Trophoblast cell (in vitro differentiated cells and primary cell): ENCODE results near the gene XRN2.
A peak's percentile ranks its signal among the peaks of the same experiment; 100 is the strongest.

ENCODE experiments used
- DNase-seq, 2 donors: peaks; one replicate each; pipeline ENCODE4 v3.0.0-alpha.2; 2016
- H2AFZ ChIP-seq: 2 replicates; pipeline ENCODE4 v1.6.1; 2013; ENCODE audit warnings: low read length, moderate library complexity, mild to moderate bottlenecking; ENCODE audit not compliant: insufficient read depth, poor library complexity
- H2AK5ac ChIP-seq: 2 replicates; pipeline ENCODE4 v1.6.1; 2013; ENCODE audit warnings: mild to moderate bottlenecking, low read length
- H2BK120ac ChIP-seq: 2 replicates; pipeline ENCODE4 v1.6.1; 2013; ENCODE audit warnings: low read length, mild to moderate bottlenecking, moderate library complexity; ENCODE audit not compliant: insufficient read depth, poor library complexity
- H2BK12ac ChIP-seq: 2 replicates; pipeline ENCODE4 v1.6.1; 2013; ENCODE audit warnings: mild to moderate bottlenecking, low read length, moderate library complexity
- H2BK5ac ChIP-seq: 2 replicates; pipeline ENCODE4 v1.6.1; 2013; ENCODE audit warnings: low read length, low read depth, moderate library complexity, mild to moderate bottlenecking; ENCODE audit not compliant: poor library complexity
- H3K14ac ChIP-seq: 2 replicates; pipeline ENCODE4 v1.6.1; 2013; ENCODE audit warnings: mild to moderate bottlenecking, low read length
- H3K18ac ChIP-seq: 2 replicates; pipeline ENCODE4 v1.6.1; 2013; ENCODE audit warnings: mild to moderate bottlenecking, low read length
- H3K23ac ChIP-seq: 2 replicates; pipeline ENCODE4 v1.6.1; 2013; ENCODE audit warnings: low read length
- H3K27ac ChIP-seq: 2 replicates; pipeline ENCODE4 v1.5.1; 2013; ENCODE audit warnings: low read depth, mild to moderate bottlenecking, inconsistent platforms, low read length, moderate library complexity
- H3K27me3 ChIP-seq: 2 replicates; pipeline ENCODE4 v1.6.1; 2013; ENCODE audit warnings: inconsistent platforms, mild to moderate bottlenecking, low read length, moderate library complexity; ENCODE audit not compliant: insufficient read depth
- H3K36me3 ChIP-seq, 2 experiments: 1 replicate in 1 of 2; 2 replicates in 1 of 2; pipeline ENCODE4 v1.6.1; 2013; ENCODE audit warnings: low read length in 2 of 2, mild to moderate bottlenecking in 2 of 2, moderate library complexity in 1 of 2; ENCODE audit not compliant: insufficient read depth in 2 of 2, control insufficient read depth in 1 of 2
- H3K4ac ChIP-seq: 2 replicates; pipeline ENCODE4 v1.6.1; 2013; ENCODE audit warnings: low read depth, mild to moderate bottlenecking, low read length, moderate library complexity
- H3K4me1 ChIP-seq, 2 experiments: 1 replicate in 1 of 2; 2 replicates in 1 of 2; pipeline ENCODE4 v1.6.1; 2013; ENCODE audit warnings: low read length in 2 of 2, mild to moderate bottlenecking in 2 of 2, moderate library complexity in 1 of 2; ENCODE audit not compliant: insufficient read depth in 2 of 2, control insufficient read depth in 1 of 2
- H3K4me2 ChIP-seq: 2 replicates; pipeline ENCODE4 v1.6.1; 2013; ENCODE audit warnings: inconsistent platforms, mild to moderate bottlenecking, low read length, moderate library complexity
- H3K4me3 ChIP-seq: 2 replicates; pipeline ENCODE4 v1.5.1; 2013; ENCODE audit warnings: mild to moderate bottlenecking, low read depth, low read length, inconsistent platforms
- H3K79me1 ChIP-seq: one replicate; pipeline ENCODE4 v1.6.1; 2013; ENCODE audit warnings: low read length
- H3K79me2 ChIP-seq: 2 replicates; pipeline ENCODE4 v1.6.1; 2013; ENCODE audit warnings: low read length, mild to moderate bottlenecking; ENCODE audit not compliant: control insufficient read depth, insufficient read depth, poor library complexity
- H3K9ac ChIP-seq: 2 replicates; pipeline ENCODE4 v1.6.1; 2013; ENCODE audit warnings: mild to moderate bottlenecking, low read length
- H3K9me3 ChIP-seq: 2 replicates; pipeline ENCODE4 v1.6.1; 2013; ENCODE audit warnings: low read depth, mild to moderate bottlenecking, control low read depth, inconsistent platforms, low read length; ENCODE audit not compliant: insufficient read depth
- H4K12ac ChIP-seq: 2 replicates; pipeline ENCODE4 v1.6.1; 2013; ENCODE audit warnings: low read depth, mild to moderate bottlenecking, low read length, moderate library complexity
- H4K8ac ChIP-seq: 2 replicates; pipeline ENCODE4 v1.6.1; 2013; ENCODE audit warnings: low read depth, mild to moderate bottlenecking, low read length, moderate library complexity
- H4K91ac ChIP-seq: one replicate; pipeline ENCODE4 v1.6.1; 2013; ENCODE audit warnings: low read depth, mild to moderate bottlenecking, low read length, moderate library complexity
- WGBS: extraction: QIAGEN DNeasy Blood & Tissue Kit; methylation state at CpG from one replicate; pipeline ENCODE4 v1.1.7; 2013; ENCODE audit warnings: missing lambda C conversion rate; ENCODE audit not compliant: insufficient read length, insufficient coverage; ENCODE audit errors: extremely low coverage; 5-methylcytosine and 5-hydroxymethylcytosine counted together

XRN2 gene

GRCh38 chr20:21309678-21310467 is 6.7 kb downstream of the XRN2 start:
- no peak overlapping the region for H3K18ac ChIP-seq
- peaks cover 0 to 2% of the 10 kb centered on the region in 2 experiments for H3K36me3 ChIP-seq
- WGBS: no CpG with 5 or more reads among the region's 2 CpGs
- no peak overlapping the region for H4K12ac ChIP-seq
- no peak overlapping the region for H2BK12ac ChIP-seq
- H2BK120ac ChIP-seq: no peak overlapping the region
- H3K79me2 ChIP-seq: peaks cover 17% of the 10 kb centered on the region
- no peak overlapping the region for H2AFZ ChIP-seq
- no peak overlapping the region for H3K9ac ChIP-seq
- H3K4me3 ChIP-seq: no peak overlapping the region
- H3K23ac ChIP-seq: no peak overlapping the region
- H3K14ac ChIP-seq: no peak overlapping the region
- no peaks in the 10 kb centered on the region for H3K9me3 ChIP-seq
- H3K27ac ChIP-seq: no peak overlapping the region
- peak overlapping the region; percentile 27 for H3K4ac ChIP-seq
- H3K4me2 ChIP-seq: no peak overlapping the region
- no peaks in the 10 kb centered on the region for H3K4me1 ChIP-seq
- no peak for DNase-seq
- H2BK5ac ChIP-seq: no peak overlapping the region
- no peaks in the 10 kb centered on the region for H3K27me3 ChIP-seq
- no peaks in the 10 kb centered on the region for H3K79me1 ChIP-seq
- H2AK5ac ChIP-seq: no peak overlapping the region
- no peak overlapping the region for H4K91ac ChIP-seq
- no peak overlapping the region for H4K8ac ChIP-seq

- H3K27ac ChIP-seq: no peak overlapping the region
- H3K36me3 ChIP-seq: no peaks in the 10 kb centered on the region
- H2BK5ac ChIP-seq: no peak overlapping the region
- H4K91ac ChIP-seq: no peak overlapping the region
- no peak overlapping the region for H2BK12ac ChIP-seq
- no peaks in the 10 kb centered on the region for H3K9me3 ChIP-seq
- H3K4me2 ChIP-seq: no peak overlapping the region
- H3K27me3 ChIP-seq: no peaks in the 10 kb centered on the region
- H3K18ac ChIP-seq: no peak overlapping the region
- no peak overlapping the region for H3K9ac ChIP-seq
- H2AK5ac ChIP-seq: no peak overlapping the region
- DNase-seq: no peak
- H2BK120ac ChIP-seq: no peak overlapping the region
- peak overlapping the region; percentile 91 for H3K4ac ChIP-seq
- no peaks in the 10 kb centered on the region for H3K4me1 ChIP-seq
- no peak overlapping the region for H4K8ac ChIP-seq
- H3K79me1 ChIP-seq: no peaks in the 10 kb centered on the region
- no peak overlapping the region for H4K12ac ChIP-seq
- no peak overlapping the region for H2AFZ ChIP-seq
- peaks cover 15% of the 10 kb centered on the region for H3K79me2 ChIP-seq
- H3K14ac ChIP-seq: no peak overlapping the region
- no peak overlapping the region for H3K4me3 ChIP-seq
- WGBS: no CpG with 5 or more reads among the region's 10 CpGs
- peak overlapping the region; percentile 67 for H3K23ac ChIP-seq
Observed at GRCh38 chr20:21312813-21313474, 9.8 kb downstream of the XRN2 start.

- H4K12ac ChIP-seq: no peak overlapping the region
- no peak overlapping the region for H3K9ac ChIP-seq
- H3K14ac ChIP-seq: no peak overlapping the region
- no peak overlapping the region for H3K18ac ChIP-seq
- H2BK120ac ChIP-seq: no peak overlapping the region
- H3K4me3 ChIP-seq: no peak overlapping the region
- whole genome bisulfite sequencing: no CpG with 5 or more reads among the region's 4 CpGs
- no peak overlapping the region for H3K27ac ChIP-seq
- no peaks in the 10 kb centered on the region for H3K4me1 ChIP-seq
- H2BK12ac ChIP-seq: no peak overlapping the region
- H3K4me2 ChIP-seq: no peak overlapping the region
- no peaks in the 10 kb centered on the region for H3K36me3 ChIP-seq
- no peak overlapping the region for H4K8ac ChIP-seq
- H3K9me3 ChIP-seq: no peaks in the 10 kb centered on the region
- H3K23ac ChIP-seq: no peak overlapping the region
- no peaks in the 10 kb centered on the region for H3K79me1 ChIP-seq
- DNase-seq: peak in 1 of 2 donors; percentile 10
- no peaks in the 10 kb centered on the region for H3K27me3 ChIP-seq
- H3K79me2 ChIP-seq: peaks cover 13% of the 10 kb centered on the region
- H2AK5ac ChIP-seq: no peak overlapping the region
- no peak overlapping the region for H4K91ac ChIP-seq
- no peak overlapping the region for H2AFZ ChIP-seq
- H3K4ac ChIP-seq: peak overlapping the region; percentile 84
- H2BK5ac ChIP-seq: no peak overlapping the region
Observed at GRCh38 chr20:21315138-21315537, 12.0 kb downstream of the XRN2 start.

- Histone ChIP-seq H3K79me1 (no peaks in the 10 kb centered on the region), H3K4ac (no peak overlapping the region), H3K4me2 (no peak overlapping the region), H3K18ac (no peak overlapping the region), H3K79me2 (peaks cover 15% of the 10 kb centered on the region), H3K14ac (no peak overlapping the region), H2BK12ac (no peak overlapping the region), H4K91ac (no peak overlapping the region), H2AK5ac (no peak overlapping the region), H2BK120ac (no peak overlapping the region), H2BK5ac (no peak overlapping the region), H3K9me3 (no peaks in the 10 kb centered on the region), H3K36me3 (peaks cover 0 to 2% of the 10 kb centered on the region in 2 experiments), H4K8ac (no peak overlapping the region), H2AFZ (no peak overlapping the region), H3K23ac (no peak overlapping the region), H4K12ac (no peak overlapping the region), H3K27ac (no peak overlapping the region), H3K4me1 (peaks cover 2 to 4% of the 10 kb centered on the region in 2 experiments), H3K27me3 (no peaks in the 10 kb centered on the region), H3K4me3 (no peak overlapping the region), H3K9ac (no peak overlapping the region)
- WGBS: no CpG with 5 or more reads among the region's 5 CpGs
- no peak for DNase-seq
Observed at GRCh38 chr20:21322083-21322710, 19.1 kb downstream of the XRN2 start.
